Amygdala (tissue), 56 donors: ENCODE results near the gene KCNMB2.

ENCODE experiments used
- DNase-seq, 56 donors: peaks; one replicate each; lab custom pipeline; 2025; lab: John Stamatoyannopoulos, UW

KCNMB2 gene

GRCh38 chr3:178631950-178632349 lies 95.7 kb downstream of the KCNMB2 start:
- DNase-seq, result no peak

- no peak for DNase-seq
Measured at GRCh38 chr3:178634975-178635374, 98.7 kb downstream of the KCNMB2 start.

GRCh38 chr3:178637802-178638201 lies 101.6 kb downstream of the KCNMB2 start:
- DNase-seq, result no peak

GRCh38 chr3:178645503-178645902 lies 109.3 kb downstream of the KCNMB2 start:
- no peak for DNase-seq

GRCh38 chr3:178646186-178646862 lies 110.1 kb downstream of the KCNMB2 start:
- peak in 1 of 56 donors; percentile 0 for DNase-seq

- DNase-seq, result no peak
Measured at GRCh38 chr3:178655488-178655887, 119.3 kb downstream of the KCNMB2 start.

- DNase-seq, result no peak
Measured at GRCh38 chr3:178658694-178659325, 122.6 kb downstream of the KCNMB2 start.

- DNase-seq, result no peak
Measured at GRCh38 chr3:178663201-178663934, 127.1 kb downstream of the KCNMB2 start.

GRCh38 chr3:178665747-178666146 lies 129.5 kb downstream of the KCNMB2 start:
- no peak for DNase-seq

- DNase-seq, result no peak
Measured at GRCh38 chr3:178669022-178669601, 132.9 kb downstream of the KCNMB2 start.

- no peak for DNase-seq
Measured at GRCh38 chr3:178669758-178670157, 133.5 kb downstream of the KCNMB2 start.

GRCh38 chr3:178671377-178671776 lies 135.1 kb downstream of the KCNMB2 start:
- DNase-seq, result peak in 1 of 56 donors; percentile 1

- DNase-seq, result no peak
Measured at GRCh38 chr3:178671791-178672190, 135.6 kb downstream of the KCNMB2 start.

GRCh38 chr3:178672275-178672674 lies 136.0 kb downstream of the KCNMB2 start:
- no peak for DNase-seq

- DNase-seq, result no peak
Measured at GRCh38 chr3:178673529-178673928, 137.3 kb downstream of the KCNMB2 start.

- no peak for DNase-seq
Measured at GRCh38 chr3:178676077-178676476, 139.8 kb downstream of the KCNMB2 start.

- DNase-seq, result no peak
Measured at GRCh38 chr3:178676942-178677790, 140.9 kb downstream of the KCNMB2 start.

- no peak for DNase-seq
Measured at GRCh38 chr3:178677961-178678360, 141.7 kb downstream of the KCNMB2 start.

- DNase-seq, result no peak
Measured at GRCh38 chr3:178680037-178680436, 143.8 kb downstream of the KCNMB2 start.

GRCh38 chr3:178680489-178680888 lies 144.3 kb downstream of the KCNMB2 start:
- DNase-seq, result no peak
